Loucy (cell line): ENCODE measurements around the gene ZNF84.

Source experiments
- H2AFZ ChIP-seq: fragments of 200-600 bp; sonication (generic); 2 replicates; pipeline ENCODE4 v1.6.0; 2016; ENCODE audit warnings: antibody characterized with exemption, mild to moderate bottlenecking, low read length, moderate library complexity
- H3F3A ChIP-seq: fragments of 200-600 bp; 2 replicates; pipeline ENCODE4 v1.6.0; 2016; ENCODE audit warnings: antibody characterized with exemption, low read depth, mild to moderate bottlenecking
- H3K27me3 ChIP-seq: fragments of 200-600 bp; sonication (generic); 2 replicates; pipeline ENCODE4 v1.6.1; 2014; ENCODE audit warnings: low read length, mild to moderate bottlenecking; ENCODE audit not compliant: insufficient read depth, poor library complexity, severe bottlenecking
- H3K36me3 ChIP-seq: fragments of 200-600 bp; sonication (generic); 2 replicates; pipeline ENCODE4 v1.6.1; 2016; ENCODE audit warnings: low read length; ENCODE audit not compliant: insufficient read depth
- H3K4me1 ChIP-seq: fragments of 200-600 bp; sonication (generic); 2 replicates; pipeline ENCODE4 v1.5.1; 2014; ENCODE audit warnings: low read length, mild to moderate bottlenecking; ENCODE audit not compliant: insufficient read depth, poor library complexity, severe bottlenecking
- H3K4me2 ChIP-seq: fragments of 200-600 bp; sonication (generic); 2 replicates; pipeline ENCODE4 v1.6.0; 2014; ENCODE audit warnings: antibody characterized with exemption, low read length, low read depth, mild to moderate bottlenecking; ENCODE audit not compliant: poor library complexity, severe bottlenecking
- H3K4me3 ChIP-seq: fragments of 200-600 bp; sonication (generic); 2 replicates; pipeline ENCODE4 v1.5.1; 2014; ENCODE audit warnings: low read length, mild to moderate bottlenecking, mixed read lengths; ENCODE audit not compliant: poor library complexity, severe bottlenecking
- H3K79me2 ChIP-seq: fragments of 200-600 bp; sonication (generic); 2 replicates; pipeline ENCODE4 v1.6.1; 2014; ENCODE audit warnings: low read length; ENCODE audit not compliant: insufficient read depth
- H3K9ac ChIP-seq: fragments of 200-600 bp; sonication (generic); 2 replicates; pipeline ENCODE4 v1.6.0; 2014; ENCODE audit warnings: mild to moderate bottlenecking, low read depth, low read length, moderate library complexity; ENCODE audit not compliant: poor library complexity, severe bottlenecking
- H3K9me2 ChIP-seq: fragments of 200-600 bp; sonication (generic); replicated peaks from 2 replicates; pipeline ENCODE4 v1.6.1; 2016; ENCODE audit warnings: low read depth, low read length, mixed read lengths
- H3K9me3 ChIP-seq: fragments of 200-600 bp; sonication (generic); 2 replicates; pipeline ENCODE4 v1.6.1; 2014; ENCODE audit warnings: mild to moderate bottlenecking, antibody characterized with exemption, low read length, low read depth; ENCODE audit not compliant: insufficient read depth
- H4K20me1 ChIP-seq: fragments of 200-600 bp; sonication (generic); 2 replicates; pipeline ENCODE4 v1.6.0; 2014; ENCODE audit warnings: antibody characterized with exemption, low read length, mild to moderate bottlenecking; ENCODE audit not compliant: insufficient read depth, poor library complexity, severe bottlenecking
- EZH2phosphoT487 ChIP-seq: fragments of 200-600 bp; IDR thresholded peaks from 2 replicates; pipeline ENCODE4 v1.6.1; 2018; ENCODE audit warnings: antibody characterized with exemption, mild to moderate bottlenecking, moderate library complexity, borderline replicate concordance
- TF ChIP-seq, protein P1 (sequence below): fragments of 200-600 bp; sonication (generic); conservative IDR thresholded peaks from 2 replicates; pipeline ENCODE4 v1.5.1; 2014; ENCODE audit warnings: mild to moderate bottlenecking, antibody characterized with exemption, low read length

ZNF84 gene

DNA sequence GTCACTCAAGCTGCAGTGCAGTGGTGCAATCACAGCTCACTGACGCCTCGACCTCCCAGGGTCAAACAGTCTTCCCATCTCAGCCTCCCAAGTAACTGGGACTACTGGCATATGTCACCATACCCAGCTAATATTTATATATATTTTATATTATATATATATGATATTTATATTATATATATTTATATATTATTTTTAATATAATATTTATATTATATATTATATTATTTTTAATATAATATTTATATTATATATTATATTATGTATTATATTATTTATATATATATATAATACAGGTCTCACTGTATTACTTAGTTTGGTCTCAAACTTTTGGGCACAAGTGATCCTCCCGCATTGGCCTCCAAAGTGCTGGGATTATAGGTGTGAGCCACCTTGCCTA lies 9.4 kb downstream of the ZNF84 start:
- Histone ChIP-seq H3F3A (0 out of 2 replicates have a peak, but pooled peaks cover 4% of the 10 kb centered on the region), H3K27me3 (no peaks in the 10 kb centered on the region), H3K9me2 (no peaks in the 10 kb centered on the region), H3K9ac (no peak overlapping the region), H2AFZ (no peak overlapping the region), H3K4me3 (no peak overlapping the region), H3K79me2 (peaks cover 36% of the 10 kb centered on the region; the same call in 1 of the 2 replicates), H3K36me3 (peaks cover 91% of the 10 kb centered on the region), H4K20me1 (no peaks in the 10 kb centered on the region), H3K4me1 (no peaks in the 10 kb centered on the region), H3K4me2 (no peak overlapping the region), H3K9me3 (peaks cover 80% of the 10 kb centered on the region)
- TF ChIP-seq, protein P1, sequence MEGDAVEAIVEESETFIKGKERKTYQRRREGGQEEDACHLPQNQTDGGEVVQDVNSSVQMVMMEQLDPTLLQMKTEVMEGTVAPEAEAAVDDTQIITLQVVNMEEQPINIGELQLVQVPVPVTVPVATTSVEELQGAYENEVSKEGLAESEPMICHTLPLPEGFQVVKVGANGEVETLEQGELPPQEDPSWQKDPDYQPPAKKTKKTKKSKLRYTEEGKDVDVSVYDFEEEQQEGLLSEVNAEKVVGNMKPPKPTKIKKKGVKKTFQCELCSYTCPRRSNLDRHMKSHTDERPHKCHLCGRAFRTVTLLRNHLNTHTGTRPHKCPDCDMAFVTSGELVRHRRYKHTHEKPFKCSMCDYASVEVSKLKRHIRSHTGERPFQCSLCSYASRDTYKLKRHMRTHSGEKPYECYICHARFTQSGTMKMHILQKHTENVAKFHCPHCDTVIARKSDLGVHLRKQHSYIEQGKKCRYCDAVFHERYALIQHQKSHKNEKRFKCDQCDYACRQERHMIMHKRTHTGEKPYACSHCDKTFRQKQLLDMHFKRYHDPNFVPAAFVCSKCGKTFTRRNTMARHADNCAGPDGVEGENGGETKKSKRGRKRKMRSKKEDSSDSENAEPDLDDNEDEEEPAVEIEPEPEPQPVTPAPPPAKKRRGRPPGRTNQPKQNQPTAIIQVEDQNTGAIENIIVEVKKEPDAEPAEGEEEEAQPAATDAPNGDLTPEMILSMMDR: no peak
- no peak for TF ChIP-seq EZH2phosphoT487

DNA sequence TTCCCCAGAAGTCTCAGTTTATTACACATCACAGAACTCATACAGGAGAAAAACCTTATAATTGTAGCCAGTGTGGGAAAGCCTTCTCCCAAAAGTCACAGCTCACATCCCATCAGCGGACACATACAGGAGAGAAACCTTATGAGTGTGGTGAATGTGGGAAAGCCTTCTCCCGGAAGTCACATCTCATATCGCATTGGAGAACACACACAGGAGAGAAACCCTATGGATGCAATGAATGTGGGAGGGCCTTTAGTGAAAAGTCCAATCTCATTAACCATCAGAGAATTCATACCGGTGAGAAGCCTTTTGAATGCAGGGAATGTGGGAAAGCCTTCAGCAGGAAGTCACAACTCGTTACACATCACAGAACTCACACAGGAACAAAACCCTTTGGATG lies 20.1 kb downstream of the ZNF84 start:
- Histone ChIP-seq H3K9me2 (no peaks in the 10 kb centered on the region), H3K79me2 (no peaks in the 10 kb centered on the region), H3K36me3 (peaks cover 47% of the 10 kb centered on the region), H2AFZ (no peak overlapping the region), H3K4me2 (no peak overlapping the region), H3K9me3 (peaks cover 83% of the 10 kb centered on the region), H3K27me3 (peaks cover 6% of the 10 kb centered on the region), H3F3A (peaks cover 4% of the 10 kb centered on the region; the same call in 1 of the 2 replicates), H3K4me1 (no peaks in the 10 kb centered on the region), H3K9ac (no peak overlapping the region), H3K4me3 (no peak overlapping the region), H4K20me1 (no peaks in the 10 kb centered on the region)
- no peak for TF ChIP-seq EZH2phosphoT487
- TF ChIP-seq, protein P1: no peak

DNA sequence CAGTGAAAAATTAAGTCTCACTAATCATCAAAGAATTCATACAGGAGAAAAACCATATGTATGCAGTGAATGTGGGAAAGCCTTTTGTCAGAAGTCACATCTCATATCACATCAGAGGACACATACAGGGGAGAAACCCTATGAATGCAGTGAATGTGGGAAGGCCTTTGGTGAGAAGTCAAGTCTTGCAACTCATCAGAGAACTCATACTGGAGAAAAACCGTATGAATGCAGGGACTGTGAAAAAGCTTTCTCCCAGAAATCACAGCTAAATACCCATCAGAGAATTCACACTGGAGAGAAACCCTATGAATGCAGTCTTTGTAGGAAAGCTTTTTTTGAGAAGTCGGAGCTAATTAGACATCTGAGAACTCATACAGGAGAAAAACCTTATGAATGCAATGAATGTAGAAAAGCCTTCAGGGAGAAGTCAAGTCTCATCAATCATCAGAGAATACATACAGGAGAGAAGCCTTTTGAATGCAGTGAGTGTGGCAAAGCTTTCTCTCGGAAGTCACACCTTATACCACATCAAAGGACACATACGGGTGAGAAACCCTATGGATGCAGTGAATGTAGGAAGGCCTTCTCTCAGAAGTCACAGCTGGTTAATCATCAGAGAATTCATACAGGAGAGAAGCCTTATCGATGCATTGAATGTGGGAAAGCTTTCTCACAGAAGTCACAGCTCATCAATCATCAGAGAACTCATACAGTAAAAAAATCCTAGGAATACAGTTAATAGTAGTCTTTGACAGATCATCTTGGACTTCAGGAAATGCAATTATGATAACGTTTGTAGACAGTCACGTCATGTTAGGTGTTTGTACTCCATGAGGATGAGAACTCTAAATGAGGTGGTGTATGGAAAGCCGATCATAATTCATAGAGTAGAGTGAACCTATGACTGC lies 21.1 kb downstream of the ZNF84 start:
- Histone ChIP-seq H3K9me3 (peaks cover 81% of the 10 kb centered on the region), H2AFZ (no peak overlapping the region), H3K4me3 (no peak overlapping the region)

More for the DNA sequence above, 21.1 kb downstream of the ZNF84 start:
- Histone ChIP-seq H3F3A (peaks cover 4% of the 10 kb centered on the region; the same call in 1 of the 2 replicates), H3K9me2 (no peaks in the 10 kb centered on the region), H3K36me3 (peaks cover 37% of the 10 kb centered on the region), H3K27me3 (peaks cover 6% of the 10 kb centered on the region), H3K4me1 (no peaks in the 10 kb centered on the region), H3K79me2 (no peaks in the 10 kb centered on the region), H4K20me1 (no peaks in the 10 kb centered on the region), H3K9ac (no peak overlapping the region), H3K4me2 (no peak overlapping the region)
- TF ChIP-seq, protein P1: no peak
- no peak for TF ChIP-seq EZH2phosphoT487
